Stomach (tissue), 9 donors: Measurements from ENCODE around the gene ASS1. TPM values are rescaled to one million over a fixed set of nuclear protein-coding genes. Genes with fewer than 3 reads are reported as not detected.

ENCODE experiments used
- DNase-seq, 2 donors: peaks; one replicate each; pipeline versions ENCODE4 v3.0.0 to v3.0.0-alpha.2; 2013 to 2019
- H3K27ac ChIP-seq, 5 donors: fragments of 200-600 bp in 4 of 5; sonication (generic) in 4 of 5; one replicate each; pipeline ENCODE4 v1.5.1; 2013 to 2019; ENCODE audit warnings: mild to moderate bottlenecking in 1 of 5, moderate library complexity in 1 of 5
- H3K27me3 ChIP-seq, 3 donors: fragments of 200-600 bp; sonication (generic); one replicate each; pipeline ENCODE4 v1.5.1; 2017 to 2019; ENCODE audit warnings: mixed run types in 1 of 3
- H3K36me3 ChIP-seq, 4 donors: fragments of 200-600 bp; sonication (generic); 1 replicate in 3 of 4; 2 replicates in 1 of 4; pipeline ENCODE4 v1.5.1; 2016 to 2019
- H3K4me1 ChIP-seq, 4 donors: fragments of 200-600 bp; sonication (generic); one replicate each; pipeline ENCODE4 v1.5.1; 2016 to 2019
- H3K4me3 ChIP-seq, 4 donors: fragments of 200-600 bp; sonication (generic) in 3 of 4; one replicate each; pipeline ENCODE4 v1.5.1; 2016 to 2019; ENCODE audit warnings: mild to moderate bottlenecking in 1 of 4
- H3K9me3 ChIP-seq, 4 donors: fragments of 200-600 bp; sonication (generic); one replicate each; pipeline ENCODE4 v1.5.1; 2016 to 2019
- EP300 ChIP-seq: sonication (generic); formaldehyde crosslinking; IDR thresholded peaks from one replicate; pipeline ENCODE4 v1.6.1; 2017; ENCODE audit warnings: antibody characterized with exemption
- POLR2A ChIP-seq, 4 donors: fragments of 450-650 bp; IDR thresholded peaks; one replicate each; pipeline ENCODE4 v1.6.1; 2016; ENCODE audit warnings: antibody characterized with exemption in 4 of 4, control low read depth in 2 of 4, mild to moderate bottlenecking in 1 of 4, moderate library complexity in 1 of 4
- POLR2AphosphoS5 ChIP-seq, 3 donors: sonication (generic); formaldehyde crosslinking; IDR thresholded peaks; one replicate each; pipeline ENCODE4 v1.6.1; 2016; ENCODE audit warnings: antibody characterized with exemption in 3 of 3
- WGBS, 5 donors: extraction: QIAGEN DNeasy Blood & Tissue Kit in 3 of 5; methylation state at CpG; one replicate each; pipeline versions ENCODE4 v1.1.5 to v1.1.7; 2013 to 2018; 5-methylcytosine and 5-hydroxymethylcytosine counted together
- intact Hi-C: fragments of 100-400 bp; cut with DNase I; formaldehyde crosslinking; loops from one replicate; pipeline ENCODE4 v1.15.1; 2023; ENCODE audit warnings: low total_unique reads
- polyA plus RNA-seq, 3 donors: library from polyadenylated mRNA; stranded (reverse); fragments of 200-250 nt; gene quantifications; one replicate each; pipeline ENCODE4 v1.2.3, GENCODE V29; 2013
- total RNA-seq, 5 donors: library from RNA; depleted of rRNA; stranded (reverse); fragments of >200 nt; gene quantifications; one replicate each; pipeline versions ENCODE4 v1.1.0 to v1.2.3, GENCODE V29; 2014 to 2016
- TF ChIP-seq, protein P1 (sequence below), 7 experiments: fragments of 450-650 bp in 4 of 7; fragments of 200-600 bp in 3 of 7; sonication (generic) in 3 of 7; IDR thresholded peaks; one replicate each; pipeline ENCODE4 v1.5.1; 2016 to 2019; ENCODE audit warnings: antibody characterized with exemption in 7 of 7, control low read depth in 2 of 7, mild to moderate bottlenecking in 1 of 7
- donor health status: healthy with polysubstance abuse.
- donor health status: Bipolar disorder and iron deficiency.
- donor health status: healthy.

Gene ASS1
- total and polyA plus RNA-seq, 8 donors: 9.8 to 147 (median 60.1) TPM

DNA sequence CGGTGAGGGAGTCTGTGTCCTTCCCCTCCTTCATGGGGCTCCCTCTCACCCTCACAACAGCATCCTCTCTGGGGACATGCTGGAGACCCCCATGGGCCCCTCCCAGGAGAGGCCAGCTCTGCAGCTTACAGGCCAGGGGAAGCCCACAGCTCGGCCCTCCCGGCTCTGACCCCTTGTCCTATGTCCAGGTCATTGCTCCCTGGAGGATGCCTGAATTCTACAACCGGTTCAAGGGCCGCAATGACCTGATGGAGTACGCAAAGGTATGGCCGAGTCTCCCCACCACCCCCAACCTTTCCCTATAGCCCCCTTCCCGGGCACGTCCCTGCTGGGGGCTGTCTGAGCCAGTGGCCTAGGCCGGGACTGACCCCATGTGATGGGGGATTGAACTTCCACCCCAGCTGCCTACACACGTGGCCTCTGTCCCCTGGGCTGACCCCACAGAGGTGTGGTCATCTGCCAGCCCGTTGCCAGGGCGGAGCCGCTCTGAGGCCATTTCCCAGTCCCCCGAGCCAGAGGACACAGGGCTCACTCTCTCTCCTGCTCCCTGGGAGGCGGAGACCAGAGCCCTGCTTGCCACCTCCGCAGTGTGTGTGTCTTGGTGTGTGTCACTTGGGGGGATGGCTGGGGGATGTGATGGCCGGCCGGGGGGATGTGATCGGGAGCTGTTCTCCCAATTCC, 21.9 kb downstream of the ASS1 start:
- peaks cover 0 to 17% (median 0%) of the 10 kb centered on the region in 3 donors for H3K27me3 ChIP-seq
- WGBS, 5 donors: 70 to 87% (median 71%) methylated on average over 12 to 20 of the region's 20 CpGs
- intact Hi-C loops: no loop called here
- no peaks in the 10 kb centered on the region for H3K9me3 ChIP-seq
- DNase-seq: no peak
- TF ChIP-seq EP300: no peak
- no peaks in the 10 kb centered on the region for H3K4me1 ChIP-seq
- H3K36me3 ChIP-seq: peaks cover 7 to 84% (median 74%) of the 10 kb centered on the region in 4 donors
- no peak overlapping the region for H3K27ac ChIP-seq
- no peak overlapping the region for H3K4me3 ChIP-seq

DNA sequence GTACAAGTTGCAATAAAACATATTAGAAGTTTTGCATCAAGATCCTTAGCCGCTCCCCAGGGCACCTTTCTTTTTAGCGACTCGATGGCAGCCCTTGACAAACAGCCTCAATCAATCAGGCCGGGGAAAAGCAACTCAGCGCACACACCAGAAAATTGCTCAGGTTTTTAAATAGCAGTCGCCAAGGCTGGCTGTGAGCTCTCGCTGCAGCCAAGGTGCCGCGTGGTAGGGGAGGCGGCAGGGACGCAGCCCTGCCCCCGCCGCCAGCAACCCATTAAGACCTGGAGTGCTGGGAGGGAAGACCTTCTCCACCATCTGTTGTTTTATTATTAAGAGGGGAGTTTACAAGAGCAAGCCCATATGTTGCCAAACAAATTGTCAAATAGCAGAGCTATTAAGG, 22.6 kb downstream of the ASS1 start:
- no peak for TF ChIP-seq POLR2A (IDR thresholded peaks at IDR 0.05)
- TF ChIP-seq, protein P1, sequence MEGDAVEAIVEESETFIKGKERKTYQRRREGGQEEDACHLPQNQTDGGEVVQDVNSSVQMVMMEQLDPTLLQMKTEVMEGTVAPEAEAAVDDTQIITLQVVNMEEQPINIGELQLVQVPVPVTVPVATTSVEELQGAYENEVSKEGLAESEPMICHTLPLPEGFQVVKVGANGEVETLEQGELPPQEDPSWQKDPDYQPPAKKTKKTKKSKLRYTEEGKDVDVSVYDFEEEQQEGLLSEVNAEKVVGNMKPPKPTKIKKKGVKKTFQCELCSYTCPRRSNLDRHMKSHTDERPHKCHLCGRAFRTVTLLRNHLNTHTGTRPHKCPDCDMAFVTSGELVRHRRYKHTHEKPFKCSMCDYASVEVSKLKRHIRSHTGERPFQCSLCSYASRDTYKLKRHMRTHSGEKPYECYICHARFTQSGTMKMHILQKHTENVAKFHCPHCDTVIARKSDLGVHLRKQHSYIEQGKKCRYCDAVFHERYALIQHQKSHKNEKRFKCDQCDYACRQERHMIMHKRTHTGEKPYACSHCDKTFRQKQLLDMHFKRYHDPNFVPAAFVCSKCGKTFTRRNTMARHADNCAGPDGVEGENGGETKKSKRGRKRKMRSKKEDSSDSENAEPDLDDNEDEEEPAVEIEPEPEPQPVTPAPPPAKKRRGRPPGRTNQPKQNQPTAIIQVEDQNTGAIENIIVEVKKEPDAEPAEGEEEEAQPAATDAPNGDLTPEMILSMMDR (IDR thresholded peaks at IDR 0.05): no peak
- Histone ChIP-seq H3K9me3 (no peaks in the 10 kb centered on the region), H3K4me3 (no peak overlapping the region), H3K27me3 (peaks cover 0 to 17% (median 0%) of the 10 kb centered on the region in 3 donors), H3K27ac (no peak overlapping the region), H3K4me1 (no peaks in the 10 kb centered on the region), H3K36me3 (peaks cover 7 to 88% (median 77%) of the 10 kb centered on the region in 4 donors)
- intact Hi-C loops: no loop called here
- DNase-seq: peak in 1 of 2 donors; percentile 59
- 48 to 69% (median 57%) methylated on average over 11 to 13 of the region's 13 CpGs for WGBS, 5 donors

DNA sequence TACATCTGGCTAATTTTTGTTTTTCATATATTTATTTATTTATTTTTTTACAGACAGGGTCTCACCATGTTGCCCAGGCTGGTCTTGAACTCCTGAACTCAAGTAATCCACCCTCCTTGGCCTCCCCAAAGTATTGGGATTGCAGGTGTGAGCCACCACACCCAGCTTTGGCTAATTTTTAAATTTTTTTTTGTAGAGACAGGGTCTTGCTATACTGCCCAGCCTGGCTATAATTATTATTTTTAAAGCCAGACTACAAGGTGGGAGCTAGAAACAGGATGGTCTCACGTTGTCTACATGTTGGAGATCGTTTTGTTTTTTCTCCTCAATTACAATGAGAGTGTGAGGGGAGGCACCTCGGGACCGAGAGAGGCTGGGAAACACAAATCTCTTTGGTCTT, 23.8 kb downstream of the ASS1 start:
- TF ChIP-seq EP300 (no peak), POLR2AphosphoS5 (IDR thresholded peaks at IDR 0.05) (no peak), POLR2A (IDR thresholded peaks at IDR 0.05) (no peak)
- TF ChIP-seq, protein P1 (IDR thresholded peaks at IDR 0.05): no peak
- H3K27me3 ChIP-seq: peaks cover 0 to 24% (median 0%) of the 10 kb centered on the region in 3 donors
- H3K36me3 ChIP-seq: peaks cover 7 to 84% (median 71%) of the 10 kb centered on the region in 4 donors
- DNase-seq: no peak
- no peak overlapping the region for H3K4me3 ChIP-seq
- intact Hi-C loops: no loop called here
- no peaks in the 10 kb centered on the region for H3K9me3 ChIP-seq
- H3K27ac ChIP-seq: no peak overlapping the region
- WGBS, 5 donors: 70 to 82% (median 79%) methylated on average over 4 of the region's 4 CpGs
- no peaks in the 10 kb centered on the region for H3K4me1 ChIP-seq

DNA sequence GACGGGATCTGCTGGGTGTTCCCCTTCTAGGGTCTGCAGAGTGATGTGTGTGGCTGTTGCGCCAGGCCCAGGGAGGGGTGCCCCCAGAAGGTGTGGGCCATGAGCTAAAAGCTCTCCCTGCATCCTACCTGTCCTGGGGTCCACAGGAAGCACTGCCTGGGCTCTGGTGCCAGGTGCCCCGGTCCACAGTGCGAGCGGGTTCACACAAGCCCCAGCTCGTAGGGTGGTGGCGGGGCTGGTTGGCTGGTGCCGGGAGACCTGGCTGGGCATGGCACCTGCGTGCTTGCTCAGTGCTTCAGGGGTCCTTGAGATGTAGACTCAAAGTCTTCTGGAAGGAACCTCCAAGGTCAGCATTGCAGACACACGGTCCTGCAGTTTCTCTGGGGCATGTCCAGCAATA, 25.5 kb downstream of the ASS1 start:
- Histone ChIP-seq H3K27me3 (peaks cover 0 to 25% (median 0%) of the 10 kb centered on the region in 3 donors), H3K4me1 (no peaks in the 10 kb centered on the region), H3K27ac (no peak overlapping the region), H3K4me3 (no peak overlapping the region), H3K9me3 (no peaks in the 10 kb centered on the region), H3K36me3 (peaks cover 7 to 81% (median 62%) of the 10 kb centered on the region in 4 donors)
- WGBS, 5 donors: 89 to 96% (median 94%) methylated on average over 7 to 10 of the region's 10 CpGs
- DNase-seq: no peak
- TF ChIP-seq, protein P1 (IDR thresholded peaks at IDR 0.05): no peak
- TF ChIP-seq EP300: no peak
- no peak for TF ChIP-seq POLR2A (IDR thresholded peaks at IDR 0.05)
- no peak for TF ChIP-seq POLR2AphosphoS5 (IDR thresholded peaks at IDR 0.05)
- intact Hi-C loops: no loop called here

DNA sequence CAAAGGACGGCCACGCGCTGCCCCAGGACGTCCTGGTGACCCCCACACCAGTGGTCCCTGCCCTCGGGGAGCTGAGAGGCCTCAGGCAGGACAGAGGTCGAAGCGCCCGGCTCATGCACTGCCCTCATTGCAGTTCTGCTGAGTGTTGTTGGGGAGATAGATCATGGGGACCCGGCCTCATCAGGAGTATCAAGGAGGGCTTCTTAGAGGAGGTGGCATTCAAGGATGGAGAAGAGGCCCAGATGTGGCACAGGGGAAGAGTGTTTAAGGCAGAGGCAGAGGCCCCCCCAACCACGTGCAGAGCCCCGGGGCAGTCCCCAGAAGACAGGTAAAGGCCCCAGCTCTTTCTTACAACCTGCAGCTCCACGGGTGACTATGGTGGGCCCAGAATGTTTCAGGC, 26.2 kb downstream of the ASS1 start:
- WGBS, 5 donors: 88 to 92% (median 89%) methylated on average over 12 of the region's 12 CpGs
- no peaks in the 10 kb centered on the region for H3K4me1 ChIP-seq
- H3K27ac ChIP-seq: no peak overlapping the region
- no peak for DNase-seq
- no peak overlapping the region for H3K4me3 ChIP-seq
- peaks cover 0 to 21% (median 0%) of the 10 kb centered on the region in 3 donors for H3K27me3 ChIP-seq
- H3K36me3 ChIP-seq: peaks cover 7 to 78% (median 59%) of the 10 kb centered on the region in 4 donors
- no peak for TF ChIP-seq POLR2AphosphoS5 (IDR thresholded peaks at IDR 0.05)
- TF ChIP-seq, protein P1 (IDR thresholded peaks at IDR 0.05): no peak
- intact Hi-C loops: no loop called here
- H3K9me3 ChIP-seq: no peaks in the 10 kb centered on the region
